Neural cell (in vitro differentiated cells): ENCODE results near the gene FGB. TPM values are rescaled to one million over a fixed set of nuclear protein-coding genes. Genes with fewer than 3 reads are reported as not detected.

Source experiments
- H2AFZ ChIP-seq: fragments of 200-600, 300-800 bp; sonication (generic), shearing (Covaris generic); 2 replicates; pipeline ENCODE4 v1.6.0; 2014; ENCODE audit warnings: low read depth, mild to moderate bottlenecking, antibody characterized with exemption, low read length, moderate library complexity
- H3F3A ChIP-seq: fragments of 200-600 bp; shearing (Covaris generic); 2 replicates; pipeline ENCODE4 v1.6.1; 2016; ENCODE audit warnings: mild to moderate bottlenecking, moderate library complexity, mixed read lengths, antibody characterized with exemption, low read length; ENCODE audit not compliant: insufficient read depth, poor library complexity, severe bottlenecking
- H3K27ac ChIP-seq: fragments of 200-600, 300-800 bp; sonication (generic), shearing (Covaris generic); 2 replicates; pipeline ENCODE4 v1.5.1; 2014; ENCODE audit warnings: mild to moderate bottlenecking, low read length, moderate library complexity
- H3K27me3 ChIP-seq: fragments of 300-800, 200-600 bp; sonication (generic), shearing (Covaris generic); 2 replicates; pipeline ENCODE4 v1.6.0; 2014; ENCODE audit warnings: mild to moderate bottlenecking, low read depth, low read length, moderate library complexity; ENCODE audit not compliant: insufficient read depth
- H3K36me3 ChIP-seq: fragments of 300-800, 200-600 bp; sonication (generic), shearing (Covaris generic); 2 replicates; pipeline ENCODE4 v1.5.1; 2014; ENCODE audit warnings: mild to moderate bottlenecking, antibody characterized with exemption, low read length, moderate library complexity; ENCODE audit not compliant: insufficient read depth
- H3K4me2 ChIP-seq: fragments of 300-800, 200-600 bp; sonication (generic), shearing (Covaris generic); 2 replicates; pipeline ENCODE4 v1.6.0; 2014; ENCODE audit warnings: mild to moderate bottlenecking, low read length
- H3K4me3 ChIP-seq: fragments of 300-800, 200-600 bp; sonication (generic), shearing (Covaris generic); 2 replicates; pipeline ENCODE4 v1.5.1; 2014; ENCODE audit warnings: mild to moderate bottlenecking, low read length, moderate library complexity
- H3K79me2 ChIP-seq: fragments of 200-600 bp; shearing (Covaris generic); replicated peaks from 2 replicates; pipeline ENCODE4 v1.6.0; 2014; ENCODE audit warnings: mild to moderate bottlenecking, low read length, moderate library complexity; ENCODE audit not compliant: insufficient read depth
- H3K9ac ChIP-seq: fragments of 300-800, 200-600 bp; sonication (generic), shearing (Covaris generic); 2 replicates; pipeline ENCODE4 v1.6.1; 2016; ENCODE audit warnings: mild to moderate bottlenecking, low read length, mixed read lengths
- H3K9me2 ChIP-seq: fragments of 200-600 bp; shearing (Covaris generic); 2 replicates; pipeline ENCODE4 v1.6.1; 2016; ENCODE audit warnings: mild to moderate bottlenecking, low read length, mixed read lengths; ENCODE audit not compliant: insufficient read depth
- H3K9me3 ChIP-seq: fragments of 200-600, 300-800 bp; sonication (generic), shearing (Covaris generic); 2 replicates; pipeline ENCODE4 v1.6.1; 2016; ENCODE audit warnings: mild to moderate bottlenecking, mixed run types, low read length, moderate library complexity, mixed read lengths
- H4K20me1 ChIP-seq: fragments of 200-600 bp; shearing (Covaris generic); 2 replicates; pipeline ENCODE4 v1.6.1; 2016; ENCODE audit warnings: mild to moderate bottlenecking, mixed run types; ENCODE audit not compliant: insufficient read depth
- CTCF ChIP-seq: fragments of 450-650 bp; IDR thresholded peaks from 2 replicates; pipeline ENCODE4 v1.5.1; 2014; ENCODE audit warnings: antibody characterized with exemption, mild to moderate bottlenecking, moderate library complexity; ENCODE audit not compliant: poor library complexity, severe bottlenecking
- EP300 ChIP-seq: fragments of 450-650 bp; conservative IDR thresholded peaks from 2 replicates; pipeline ENCODE4 v1.6.1; 2014; ENCODE audit warnings: antibody characterized with exemption, mild to moderate bottlenecking, moderate library complexity; ENCODE audit not compliant: poor library complexity, severe bottlenecking
- EZH2 ChIP-seq: fragments of 200-600, 300-800 bp; shearing (Covaris generic), sonication (generic); IDR thresholded peaks from 2 replicates; pipeline ENCODE4 v1.6.1; 2014; ENCODE audit warnings: antibody characterized with exemption, low read length, borderline replicate concordance, mild to moderate bottlenecking; ENCODE audit not compliant: insufficient read depth, poor library complexity, severe bottlenecking
- MXI1 ChIP-seq: fragments of 450-650 bp; conservative IDR thresholded peaks from 2 replicates; pipeline ENCODE4 v1.6.1; 2014; ENCODE audit warnings: antibody characterized with exemption, mild to moderate bottlenecking; ENCODE audit not compliant: poor library complexity, severe bottlenecking
- POLR2AphosphoS5 ChIP-seq: IDR thresholded peaks from 2 replicates; pipeline ENCODE4 v1.6.1; 2012
- RAD21 ChIP-seq: fragments of 450-650 bp; conservative IDR thresholded peaks from 2 replicates; pipeline ENCODE4 v1.6.1; 2014; ENCODE audit warnings: antibody characterized with exemption, mild to moderate bottlenecking, moderate library complexity
- REST ChIP-seq: IDR thresholded peaks from 2 replicates; pipeline ENCODE4 v1.6.1; 2012; ENCODE audit warnings: borderline replicate concordance
- SMC3 ChIP-seq: fragments of 450-650 bp; conservative IDR thresholded peaks from 2 replicates; pipeline ENCODE4 v1.6.1; 2014; ENCODE audit warnings: antibody characterized with exemption, mild to moderate bottlenecking, moderate library complexity; ENCODE audit not compliant: poor library complexity
- TAF1 ChIP-seq: IDR thresholded peaks from 2 replicates; pipeline ENCODE4 v1.6.1; 2012; ENCODE audit warnings: low read depth
- polyA plus RNA-seq: library from polyadenylated mRNA; depleted of rRNA; stranded (reverse); fragments of >200 nt; gene quantifications from 2 replicates; pipeline ENCODE4 v1.2.3, GENCODE V29; 2014

Gene FGB
- polyA plus RNA-seq, 1 donor from 2014 or later, result not detected

- Histone ChIP-seq H3F3A (no peaks in the 10 kb centered on the region), H3K4me2 (no peak overlapping the region), H3K9ac (no peak overlapping the region), H3K9me3 (no peaks in the 10 kb centered on the region), H3K36me3 (no peaks in the 10 kb centered on the region), H2AFZ (no peak overlapping the region), H3K27me3 (no peaks in the 10 kb centered on the region), H3K4me3 (no peak overlapping the region), H3K27ac (peak overlapping the region; percentile 16), H4K20me1 (no peaks in the 10 kb centered on the region), H3K9me2 (no peaks in the 10 kb centered on the region), H3K79me2 (no peaks in the 10 kb centered on the region)
- no peak for TF ChIP-seq CTCF
- no peak for TF ChIP-seq RAD21
- TF ChIP-seq MXI1, result no peak
- TF ChIP-seq POLR2AphosphoS5, result no peak
- TF ChIP-seq EZH2, result no peak
- TF ChIP-seq SMC3, result no peak
- no peak for TF ChIP-seq EP300
- TF ChIP-seq TAF1, result no peak
- TF ChIP-seq REST, result no peak
Measured at GRCh38 chr4:154521607-154522006, 41.2 kb upstream of the FGB start.

- Histone ChIP-seq H2AFZ (no peak overlapping the region), H3K9me3 (no peaks in the 10 kb centered on the region), H3K4me2 (no peak overlapping the region), H3K4me3 (no peak overlapping the region), H3K9me2 (no peaks in the 10 kb centered on the region), H3K79me2 (no peaks in the 10 kb centered on the region), H3K27me3 (no peaks in the 10 kb centered on the region), H3K36me3 (no peaks in the 10 kb centered on the region), H3F3A (no peaks in the 10 kb centered on the region), H3K27ac (no peak overlapping the region), H4K20me1 (no peaks in the 10 kb centered on the region), H3K9ac (no peak overlapping the region)
- no peak for TF ChIP-seq TAF1
- no peak for TF ChIP-seq CTCF
- TF ChIP-seq POLR2AphosphoS5, result no peak
- no peak for TF ChIP-seq RAD21
- TF ChIP-seq EP300, result no peak
- TF ChIP-seq EZH2, result no peak
- TF ChIP-seq SMC3, result no peak
- no peak for TF ChIP-seq REST
- TF ChIP-seq MXI1, result no peak
Measured at GRCh38 chr4:154526151-154526550, 36.7 kb upstream of the FGB start.
